ENCODE data around the gene GPX1. TPM values are rescaled to one million over a fixed set of nuclear protein-coding genes. Genes with fewer than 3 reads are reported as not detected.

Gene GPX1
- total RNA-seq, 1 experiment from 2014 or later: 253 TPM

GRCh38 chr3:49386056-49386756 is 28.1 kb upstream of the GPX1 start:
- Histone ChIP-seq H3K27me3 (ENCODE audit: insufficient read depth, low read length) (no peaks in the 10 kb centered on the region), H3K9ac (ENCODE audit: extremely low read depth, insufficient read length, low read length) (no peak overlapping the region), H3K56ac (ENCODE audit: insufficient read length, low read depth, low read length) (no peak overlapping the region), H2BK15ac (ENCODE audit: low read depth, low read length) (no peak overlapping the region), H2BK20ac (ENCODE audit: low read depth, low read length, poor library complexity, severe bottlenecking) (no peak overlapping the region), H3K9me3 (ENCODE audit: control insufficient read depth, low read depth, low read length) (no peaks in the 10 kb centered on the region), H3K4ac (ENCODE audit: low read depth, low read length) (no peak overlapping the region), H4K5ac (ENCODE audit: insufficient read length, low read depth, low read length) (no peak overlapping the region), H4K20me1 (ENCODE audit: control insufficient read depth, insufficient read depth, insufficient read length) (no peaks in the 10 kb centered on the region), H4K91ac (ENCODE audit: insufficient read length, low read depth, low read length) (no peak overlapping the region), H2BK12ac (ENCODE audit: insufficient read length, low read depth, low read length) (no peak overlapping the region), H4K8ac (replicated peaks; ENCODE audit: insufficient read length, low read depth, low read length) (no peak overlapping the region), H2AFZ (ENCODE audit: low read length) (no peak overlapping the region), H3K14ac (ENCODE audit: insufficient read depth, low read length) (no peak overlapping the region), H3K27ac (ENCODE audit: insufficient read length, low read depth, low read length) (no peak overlapping the region), H2AK5ac (ENCODE audit: insufficient read length, low read length) (no peak overlapping the region), H3T11ph (ENCODE audit: low read length) (no peak overlapping the region), H2BK120ac (ENCODE audit: low read depth, low read length, poor library complexity, severe bottlenecking) (no peak overlapping the region), H3K79me1 (ENCODE audit: insufficient read depth, low read depth, low read length, poor library complexity, severe bottlenecking) (peaks cover 12% of the 10 kb centered on the region), H3K79me2 (ENCODE audit: insufficient read depth, low read length) (peaks cover 37% of the 10 kb centered on the region; the same call in 1 of the 2 replicates), H2BK5ac (ENCODE audit: insufficient read length, low read length) (no peak overlapping the region), H3K4me1 (ENCODE audit: insufficient read depth, low read length) (no peaks in the 10 kb centered on the region), H3K18ac (ENCODE audit: insufficient read length, low read depth, low read length) (no peak overlapping the region), H3K23me2 (ENCODE audit: insufficient read length, low read depth, low read length, poor library complexity, severe bottlenecking) (no peaks in the 10 kb centered on the region), H3K4me2 (ENCODE audit: insufficient read depth, insufficient read length, low read length) (no peak overlapping the region), H3K23ac (ENCODE audit: insufficient read length, low read depth, low read length) (no peak overlapping the region)
- no peaks in the 10 kb centered on the region; a peak in 1 of 5 replicates for H3K9me3 Mint-ChIP-seq
- no peaks in the 10 kb centered on the region for H3K27me3 Mint-ChIP-seq (ENCODE audit: low read depth)
- DNase-seq: no peak
- H3K27ac Mint-ChIP-seq: peak overlapping the region in 1 of 3 experiments; percentile 38; a peak in 1 of 7 replicates
- no peaks in the 10 kb centered on the region; a peak in 2 of 4 replicates for H3K4me1 Mint-ChIP-seq
- no peak overlapping the region for H3K4me3 Mint-ChIP-seq
- peaks cover 2 to 11% (median 11%) of the 10 kb centered on the region in 3 experiments; a peak in 6 of 7 replicates for H3K36me3 Mint-ChIP-seq (ENCODE audit: insufficient read depth in 1 of 3, low read depth in 3 of 3)
- TF ChIP-seq CTCF (conservative IDR thresholded peaks at IDR 0.05): no peak
- no CpG with 5 or more reads among the region's 11 CpGs for WGBS (ENCODE audit: extremely low coverage, insufficient read length, low lambda C conversion rate)
